GM21515 (cell line): ENCODE data around the gene ARHGAP20.

Experiments
- ATAC-seq: cut with Tn5 transposase; IDR thresholded peaks from one replicate; pipeline ENCODE4 v1.9.1; 2021; ENCODE audit not compliant: unreplicated experiment

Gene ARHGAP20, protein sequence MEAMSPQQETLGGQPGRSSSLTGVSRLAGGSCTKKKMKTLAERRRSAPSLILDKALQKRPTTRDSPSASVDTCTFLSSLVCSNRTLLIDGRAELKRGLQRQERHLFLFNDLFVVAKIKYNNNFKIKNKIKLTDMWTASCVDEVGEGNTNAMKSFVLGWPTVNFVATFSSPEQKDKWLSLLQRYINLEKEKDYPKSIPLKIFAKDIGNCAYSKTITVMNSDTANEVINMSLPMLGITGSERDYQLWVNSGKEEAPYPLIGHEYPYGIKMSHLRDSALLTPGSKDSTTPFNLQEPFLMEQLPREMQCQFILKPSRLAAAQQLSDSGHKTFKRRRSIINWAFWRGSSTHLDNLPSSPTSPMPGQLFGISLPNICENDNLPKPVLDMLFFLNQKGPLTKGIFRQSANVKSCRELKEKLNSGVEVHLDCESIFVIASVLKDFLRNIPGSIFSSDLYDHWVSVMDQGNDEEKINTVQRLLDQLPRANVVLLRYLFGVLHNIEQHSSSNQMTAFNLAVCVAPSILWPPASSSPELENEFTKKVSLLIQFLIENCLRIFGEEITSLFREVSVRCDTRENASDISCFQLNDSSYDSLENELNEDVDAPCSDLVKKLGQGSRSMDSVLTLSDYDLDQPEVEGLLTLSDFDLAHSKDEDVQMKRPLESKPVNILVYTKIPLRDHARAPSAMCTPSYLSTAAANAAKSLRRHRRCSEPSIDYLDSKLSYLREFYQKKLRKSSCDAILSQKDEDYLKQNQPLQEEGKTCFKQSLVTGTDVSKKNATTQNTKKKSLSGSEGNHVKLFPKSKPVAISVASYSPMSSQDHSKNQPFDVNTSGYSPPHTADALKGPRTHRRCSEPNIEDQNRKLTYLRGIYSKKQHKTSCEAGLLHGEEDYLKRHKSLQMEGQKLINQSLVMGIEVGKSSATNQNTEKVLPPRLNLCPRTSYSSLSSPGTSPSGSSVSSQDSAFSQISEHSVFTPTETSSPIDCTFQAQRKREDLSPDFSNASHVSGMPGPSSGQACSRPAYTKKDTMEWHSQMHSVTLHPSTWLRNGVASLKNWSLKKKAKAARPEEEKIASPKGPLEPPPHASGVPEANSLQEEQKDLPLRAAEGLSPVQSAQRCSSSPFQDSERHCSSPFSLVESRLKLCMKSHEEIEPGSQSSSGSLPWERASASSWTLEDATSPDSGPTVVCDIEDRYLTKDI

DNA sequence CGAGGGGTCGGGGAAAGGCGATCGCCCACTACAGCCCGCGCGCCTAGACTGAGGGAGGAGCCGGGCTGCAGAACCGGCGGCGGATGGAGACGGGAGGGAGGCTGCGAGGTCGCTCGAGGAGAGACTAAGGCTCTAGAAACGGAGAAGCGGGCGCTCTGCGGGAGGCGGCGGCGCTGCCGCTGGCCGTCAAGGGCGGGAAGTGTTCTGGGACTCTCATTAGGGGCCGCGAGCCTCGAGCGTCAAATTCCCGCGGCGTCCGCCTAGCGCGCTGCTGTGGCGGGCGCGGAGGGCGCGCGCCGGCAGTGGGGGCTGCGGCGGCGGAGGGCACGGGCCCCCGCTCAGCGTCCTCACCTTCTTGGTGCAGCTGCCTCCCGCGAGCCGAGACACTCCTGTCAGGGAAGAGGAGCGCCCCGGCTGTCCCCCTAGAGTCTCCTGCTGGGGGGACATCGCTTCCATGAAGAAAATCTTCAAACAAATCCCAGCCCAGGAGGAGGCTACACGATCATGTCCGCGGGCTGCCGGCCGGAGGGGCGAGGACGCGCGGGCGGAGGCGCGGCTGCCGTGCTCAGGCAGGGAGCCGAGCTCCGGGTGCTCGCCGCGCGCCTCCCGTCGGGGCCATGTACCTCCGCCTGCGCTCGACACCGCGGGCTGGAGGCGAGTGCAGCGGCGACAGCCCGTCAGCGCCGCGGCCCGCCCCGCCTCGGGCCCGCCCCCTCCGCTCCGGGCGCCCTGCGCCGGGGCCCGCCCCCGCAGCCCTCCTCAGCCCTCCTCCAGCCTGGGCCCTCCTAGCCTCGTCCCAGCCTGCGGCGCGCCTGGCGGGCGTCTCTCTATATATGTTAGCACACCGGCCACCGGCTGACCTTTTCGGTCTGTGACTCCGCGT is at the start of gene ARHGAP20:
Gene ARHGAP20 (minus strand): TSS at position 662 of the 883 bp plus-strand sequence. CDS start 206 bp downstream, at position 456.
- ATAC-seq, result peak; percentile 72

DNA sequence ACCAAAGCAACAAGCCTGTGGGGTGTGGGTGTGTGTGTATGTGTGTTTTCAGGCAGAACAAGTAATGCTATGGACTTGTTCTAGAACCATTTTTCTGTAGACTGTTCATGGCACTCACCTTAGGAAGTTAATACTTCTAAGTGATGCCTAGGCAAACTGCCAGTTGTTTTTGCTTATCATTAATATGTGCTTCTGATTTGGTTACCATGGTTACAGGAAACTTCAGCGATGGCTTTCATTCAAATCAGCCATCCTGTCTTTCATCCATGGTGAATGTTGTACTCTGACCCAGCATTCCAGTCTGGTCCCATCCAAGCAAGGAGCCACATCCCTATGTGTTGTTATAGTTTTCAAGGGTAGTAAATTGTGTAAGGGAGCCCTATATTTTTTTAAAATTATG is 49.8 kb upstream of the ARHGAP20 start:
- ATAC-seq, result no peak

DNA sequence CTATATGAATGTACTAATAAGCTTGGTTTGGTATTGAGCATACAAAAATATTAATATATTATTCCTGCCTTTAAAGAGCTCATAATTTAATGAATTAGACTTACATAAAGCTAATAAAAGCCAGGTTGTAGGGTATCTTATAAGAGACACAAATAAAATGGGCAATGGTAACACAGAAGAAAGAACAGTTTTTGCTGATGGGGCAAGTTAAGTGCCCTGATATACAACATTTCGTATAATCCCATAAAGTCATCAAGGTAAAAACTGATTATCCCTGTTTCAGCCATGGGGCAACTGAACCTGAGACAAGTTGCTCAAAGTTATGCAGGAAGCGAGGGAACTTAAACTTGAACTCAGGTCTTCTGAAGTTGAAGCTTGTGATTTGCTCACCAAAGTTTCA is 48.9 kb upstream of the ARHGAP20 start:
- ATAC-seq, result no peak

DNA sequence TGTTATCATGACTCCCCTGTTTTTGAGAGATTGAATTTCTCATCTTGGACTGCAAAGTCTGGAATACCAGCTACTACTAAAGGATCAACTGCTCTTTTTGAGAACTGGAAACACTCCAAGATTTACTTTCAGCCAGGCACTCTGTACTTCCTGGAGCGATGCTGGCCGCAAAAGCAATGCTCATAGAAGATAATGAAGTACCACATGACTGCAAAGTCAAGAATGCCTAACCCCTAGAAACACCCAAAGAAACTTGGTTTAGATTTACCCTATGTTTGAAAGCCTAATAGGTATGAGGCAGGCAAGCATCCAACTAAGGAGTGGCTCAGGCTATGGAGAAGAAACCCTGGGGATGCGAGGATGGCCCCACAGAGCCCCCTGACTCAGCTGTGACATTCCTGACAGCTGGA is 47.7 kb upstream of the ARHGAP20 start:
- no peak for ATAC-seq

DNA sequence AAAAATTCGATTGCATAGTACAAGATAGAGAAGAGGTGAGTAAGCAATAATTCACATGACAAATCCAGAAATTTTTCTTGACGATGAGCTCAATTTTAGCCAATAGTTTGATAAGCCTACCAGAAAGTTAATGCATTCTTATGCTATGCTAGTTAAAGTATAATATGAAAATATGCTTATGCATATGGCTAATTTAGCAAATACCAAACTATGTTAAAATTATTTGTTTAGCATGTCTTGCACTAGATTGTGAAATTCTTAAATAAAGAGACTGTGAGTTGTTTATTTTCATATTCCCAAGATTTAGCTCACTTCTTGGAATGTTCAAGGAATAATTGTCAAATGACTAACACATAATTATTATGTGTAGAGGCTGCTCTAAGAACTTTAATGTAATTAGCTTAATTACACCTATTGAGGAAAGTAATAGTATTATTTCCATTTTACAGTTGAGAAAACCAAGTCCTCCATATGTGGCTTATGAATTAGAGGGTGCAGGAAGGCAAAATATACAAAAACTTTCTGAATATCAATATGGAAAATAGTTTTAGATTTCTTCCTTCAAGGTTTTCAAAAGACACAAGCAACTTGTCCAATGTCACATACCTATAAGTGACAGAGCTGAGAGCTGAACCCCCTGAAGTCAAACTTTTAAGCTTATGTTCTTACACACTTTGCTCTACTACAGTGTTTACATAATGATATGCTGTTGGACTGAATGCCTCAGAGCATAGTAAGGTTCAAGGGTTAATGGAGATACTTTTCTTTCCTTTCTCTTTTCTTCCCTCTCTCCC is 45.9 kb upstream of the ARHGAP20 start:
- ATAC-seq, result no peak

DNA sequence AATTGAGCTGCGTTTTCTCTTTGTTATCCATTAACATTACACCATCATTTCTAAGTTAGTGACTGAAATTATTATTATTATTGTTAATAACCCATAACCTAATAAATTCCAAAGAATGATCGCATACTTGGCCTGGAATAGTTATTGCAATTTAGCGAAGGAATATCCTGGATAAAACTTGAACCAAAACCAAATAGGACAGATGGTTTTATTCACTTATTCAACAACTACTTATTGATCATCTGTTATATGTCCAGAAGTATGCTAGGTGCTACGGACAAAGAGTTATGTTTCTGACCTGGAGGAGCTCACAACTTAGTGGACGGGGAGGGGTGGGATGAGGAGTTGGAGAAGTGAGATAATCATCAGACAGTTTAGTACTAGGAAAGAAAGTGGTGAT is 44.8 kb upstream of the ARHGAP20 start:
- no peak for ATAC-seq

DNA sequence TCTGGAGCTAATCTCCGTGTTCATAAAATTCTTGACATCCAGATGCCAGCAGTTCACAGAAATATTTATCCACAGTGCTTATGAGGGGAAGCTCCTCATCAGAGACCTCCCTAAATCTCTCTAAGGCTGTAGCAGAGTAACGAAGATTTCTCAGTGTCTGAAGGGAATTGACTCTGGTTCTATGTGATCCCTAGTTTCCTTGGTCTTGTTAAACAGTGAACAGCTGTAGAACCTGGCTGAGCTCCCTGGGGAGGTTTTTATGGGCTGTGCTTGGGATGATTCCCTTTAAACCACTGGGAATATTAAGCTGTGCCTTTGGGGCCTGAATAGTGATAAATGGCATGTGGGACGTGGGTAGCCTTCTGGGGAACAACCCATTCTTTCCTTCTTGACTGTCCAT is 43.7 kb upstream of the ARHGAP20 start:
- no peak for ATAC-seq

DNA sequence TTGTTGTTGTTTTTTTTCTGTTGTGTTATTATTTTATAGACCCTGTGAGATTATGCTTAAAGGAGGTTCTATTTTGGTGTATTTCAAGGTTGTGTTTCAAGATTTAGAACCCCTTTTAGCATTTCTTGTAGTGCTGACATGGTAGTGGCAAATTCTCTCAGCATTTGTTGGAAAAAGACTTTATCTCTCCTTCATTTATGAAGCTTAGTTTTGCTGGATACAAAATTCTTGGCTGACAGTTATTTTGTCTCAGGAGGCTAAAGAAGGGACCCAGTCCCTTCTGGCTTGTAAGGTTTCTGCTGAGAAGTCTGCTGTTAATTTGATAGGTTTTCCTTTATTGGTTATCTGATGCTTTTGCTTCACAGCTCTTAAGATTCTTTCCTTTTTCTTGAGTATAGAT is 40.7 kb upstream of the ARHGAP20 start:
- no peak for ATAC-seq

DNA sequence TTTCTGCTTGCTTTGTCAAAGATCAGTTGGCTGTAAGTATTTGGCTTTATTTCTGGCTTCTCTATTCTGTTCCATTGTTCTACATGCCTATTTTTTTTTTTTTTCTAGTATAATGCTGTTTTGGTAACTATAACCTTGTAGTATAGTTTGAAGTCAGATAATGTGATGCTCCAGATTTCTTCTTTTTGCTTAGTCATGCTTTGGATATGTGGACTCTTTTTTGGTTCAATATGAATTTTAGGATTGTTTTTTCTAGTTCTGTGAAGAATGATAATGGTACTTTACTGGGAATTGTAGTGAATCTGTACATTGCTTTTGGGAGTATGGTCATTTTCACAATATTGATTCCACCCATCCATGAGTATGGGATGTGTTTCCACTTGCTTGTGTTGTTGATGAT is 37.9 kb upstream of the ARHGAP20 start:
- ATAC-seq, result no peak

DNA sequence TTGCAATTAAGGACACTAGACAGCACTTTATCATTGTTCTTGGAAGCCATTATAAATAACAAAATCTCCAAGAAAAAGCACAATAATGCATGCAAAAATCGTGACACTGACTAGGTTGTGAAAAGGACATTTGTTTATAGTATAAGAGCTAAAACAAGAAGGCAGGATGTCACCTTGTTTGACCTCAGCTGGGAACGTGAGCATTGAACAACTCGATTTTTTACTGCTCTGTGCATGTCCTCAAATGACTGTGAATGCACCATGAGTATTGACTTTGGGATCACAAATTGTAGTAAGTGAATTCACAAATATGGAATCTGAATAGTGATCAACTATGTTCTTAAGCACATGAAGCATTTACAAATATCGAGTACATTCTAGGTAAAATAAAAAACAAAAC is 35.3 kb upstream of the ARHGAP20 start:
- no peak for ATAC-seq

DNA sequence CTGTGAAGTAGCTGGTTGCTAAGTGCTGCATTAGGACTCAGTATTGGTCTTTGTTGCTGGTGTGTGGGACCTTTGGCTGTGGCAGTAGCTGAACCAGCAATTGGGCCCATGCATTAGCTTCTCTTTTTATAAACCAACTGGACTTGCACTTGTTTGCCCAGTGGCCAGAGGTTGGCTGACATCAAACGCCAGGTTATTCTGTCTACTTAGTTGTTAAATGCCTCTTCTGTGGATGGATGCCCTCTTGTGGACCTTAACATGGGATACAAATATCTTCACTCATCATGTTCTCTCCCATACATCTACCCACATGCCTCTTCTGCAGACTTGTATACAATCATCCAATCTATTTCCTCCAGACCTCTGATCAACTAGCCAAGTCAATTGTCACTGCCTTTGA is 26.4 kb upstream of the ARHGAP20 start:
- ATAC-seq, result no peak

DNA sequence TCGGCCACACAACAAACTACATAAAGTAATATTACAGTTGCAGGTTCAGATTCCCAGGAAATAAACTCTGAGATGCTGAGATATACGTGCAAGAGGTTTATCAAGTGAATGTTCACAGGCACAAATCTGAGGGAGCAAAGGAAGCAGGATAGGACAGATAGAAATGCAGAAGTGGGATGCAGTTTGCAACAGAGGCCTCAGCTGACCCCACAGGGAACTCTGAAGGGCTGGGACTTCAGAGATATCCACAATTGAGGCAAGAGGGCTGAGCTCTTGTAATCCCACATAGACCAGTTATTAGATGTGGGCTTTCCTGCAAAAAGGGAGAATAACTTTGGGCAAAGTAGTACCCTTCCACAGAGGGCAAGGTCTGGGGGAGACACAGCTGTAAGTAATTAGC is 25.4 kb upstream of the ARHGAP20 start:
- ATAC-seq, result no peak

DNA sequence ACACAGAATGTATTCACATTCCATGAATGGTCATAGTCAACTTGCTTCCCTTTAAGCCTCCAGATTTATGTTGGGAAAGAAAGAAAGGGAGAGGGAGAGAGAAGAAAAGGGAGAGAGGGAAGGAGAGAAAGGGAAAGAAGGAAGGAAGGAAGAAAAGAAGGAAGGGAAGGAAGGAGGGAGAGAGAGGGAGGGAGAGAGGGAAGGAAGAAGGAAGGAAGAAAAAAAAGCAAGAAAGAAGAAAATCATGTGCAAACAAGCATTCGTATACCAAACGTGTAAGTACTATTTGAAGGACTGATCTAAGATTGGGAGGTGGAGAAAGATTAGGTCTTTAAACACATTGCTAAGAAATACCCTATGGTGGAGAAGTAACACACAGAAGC is 23.9 kb upstream of the ARHGAP20 start:
- no peak for ATAC-seq

DNA sequence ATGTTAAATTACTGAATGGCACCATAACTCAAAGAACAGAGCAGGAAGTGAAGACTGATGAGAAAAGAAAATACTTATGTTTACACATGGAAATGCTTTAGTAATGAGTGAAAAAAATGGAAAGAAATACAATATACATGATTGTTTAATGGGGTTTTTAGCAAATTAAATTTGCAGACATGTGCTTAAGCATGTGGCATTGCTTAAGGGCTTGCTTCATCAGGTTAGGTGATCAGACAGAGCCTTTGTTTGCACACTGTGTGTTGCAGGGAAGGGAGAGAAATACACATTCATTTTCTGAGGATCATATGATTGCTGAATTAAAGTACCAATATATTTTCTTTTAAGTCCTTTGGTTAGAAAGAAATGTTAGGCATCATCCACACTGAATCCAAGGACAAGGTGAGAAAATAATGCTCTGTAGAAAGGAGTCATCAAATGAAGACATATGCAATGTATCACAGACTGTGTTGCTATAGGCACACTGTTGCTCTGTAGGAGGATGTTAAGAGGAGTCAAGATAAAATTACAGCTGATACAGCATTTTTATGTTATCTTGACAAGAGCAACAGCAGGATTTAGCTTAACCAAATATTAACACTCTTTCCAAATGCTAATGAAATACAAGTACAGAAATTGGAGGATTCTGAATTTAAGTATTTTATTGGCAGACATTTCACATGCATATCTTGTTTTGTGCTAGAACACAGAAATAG is 23.4 kb upstream of the ARHGAP20 start:
- ATAC-seq, result no peak

DNA sequence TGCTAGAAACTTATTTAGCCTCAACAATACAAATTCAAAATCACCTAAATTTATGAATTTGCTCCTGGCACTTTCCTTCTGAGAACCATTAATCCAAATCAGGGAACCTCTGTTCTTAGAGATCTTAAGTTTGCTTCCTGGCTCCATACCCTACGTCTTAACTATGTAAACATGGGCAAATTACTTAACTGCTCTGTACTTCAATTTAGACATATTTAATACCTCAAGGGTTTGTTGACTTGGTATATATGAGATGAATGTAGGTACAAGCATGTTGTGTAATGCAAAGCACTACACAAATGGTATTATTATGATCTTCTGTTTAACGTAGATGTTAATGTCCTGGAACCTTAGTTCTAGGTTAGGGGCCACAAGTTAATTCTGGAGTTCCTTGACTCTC is 22.6 kb upstream of the ARHGAP20 start:
- ATAC-seq, result no peak

DNA sequence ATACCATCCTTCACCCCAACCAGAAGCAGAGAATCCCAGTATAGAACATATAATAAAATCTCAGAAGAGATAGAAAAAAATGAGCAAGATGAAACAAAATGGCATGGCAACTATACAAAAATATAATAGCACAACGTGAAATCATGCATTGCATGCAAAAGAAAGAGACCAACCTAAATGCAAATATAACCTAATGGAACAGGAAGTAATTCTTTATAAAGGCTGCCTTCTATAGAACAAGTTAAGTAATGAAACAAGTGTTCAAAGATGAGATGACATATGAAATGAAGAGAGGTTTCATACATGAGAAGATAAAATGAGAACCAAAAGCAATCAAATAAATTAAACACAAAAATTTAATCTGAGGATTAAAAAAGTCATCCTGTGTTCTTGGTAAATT is 18.5 kb upstream of the ARHGAP20 start:
- no peak for ATAC-seq

DNA sequence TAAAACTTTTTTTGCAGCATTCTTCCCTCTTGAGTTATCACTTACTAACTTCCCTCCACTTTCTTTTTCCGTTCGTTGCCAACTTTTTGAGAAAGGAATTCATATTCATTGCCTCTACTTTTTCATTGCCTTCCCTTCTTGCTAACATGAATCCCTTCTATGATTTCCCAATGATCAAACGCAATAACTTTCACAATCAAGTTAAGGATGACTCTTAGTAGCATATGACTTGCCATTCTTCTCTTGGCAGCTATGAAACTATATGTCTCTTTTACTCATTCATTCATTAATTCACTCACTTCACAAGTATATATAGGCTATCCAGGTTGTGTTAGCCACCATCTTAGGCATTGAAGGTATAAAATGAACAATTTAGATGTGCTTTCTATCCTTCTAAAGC is 16.6 kb upstream of the ARHGAP20 start:
- ATAC-seq, result no peak

DNA sequence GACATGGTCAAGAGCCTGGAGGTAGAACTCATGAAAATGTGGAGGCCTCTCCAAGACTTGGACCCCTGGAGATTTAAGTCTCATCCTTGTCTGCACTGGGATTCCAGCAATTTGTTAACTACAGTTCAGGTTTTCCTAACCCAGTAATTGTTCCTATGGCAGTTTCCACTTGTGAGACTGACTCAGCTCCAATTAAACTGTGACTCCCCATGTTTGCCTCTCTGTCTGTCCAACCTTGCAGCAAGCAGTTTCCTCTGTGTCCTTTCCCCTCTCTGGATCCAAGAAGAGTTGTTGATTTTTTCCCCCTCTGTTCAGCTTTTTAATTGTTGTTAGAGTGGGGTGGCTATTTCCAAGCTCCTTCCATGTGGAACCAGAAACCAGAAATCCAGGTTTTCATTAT is 16.2 kb upstream of the ARHGAP20 start:
- ATAC-seq, result no peak

DNA sequence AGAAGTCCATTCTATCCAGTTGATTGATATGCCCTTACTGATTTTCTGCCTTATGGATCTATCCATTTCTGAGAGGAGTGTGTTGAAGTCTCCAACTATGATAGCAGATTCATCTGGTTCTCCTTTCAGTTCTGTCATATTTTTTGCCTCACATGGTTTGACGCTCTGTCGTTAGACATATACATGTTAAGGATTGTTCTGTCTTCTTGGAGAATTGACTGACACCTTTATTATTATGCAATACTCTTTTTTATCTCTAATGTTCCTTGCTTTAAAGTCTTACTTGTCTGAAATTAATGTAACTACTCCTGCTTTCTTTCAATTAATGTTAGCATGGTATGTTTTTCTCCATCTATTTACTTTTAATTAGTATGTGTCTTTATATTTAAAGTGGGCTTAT is 12.1 kb upstream of the ARHGAP20 start:
- ATAC-seq, result no peak
